GM10847 (cell line): ENCODE measurements around the gene LCE1D.

Experiments used
- POLR2A ChIP-seq: IDR thresholded peaks from 2 replicates; pipeline ENCODE4 v1.6.1; 2011; ENCODE audit not compliant: insufficient read length; ENCODE audit errors: extremely low read depth

LCE1D gene

DNA sequence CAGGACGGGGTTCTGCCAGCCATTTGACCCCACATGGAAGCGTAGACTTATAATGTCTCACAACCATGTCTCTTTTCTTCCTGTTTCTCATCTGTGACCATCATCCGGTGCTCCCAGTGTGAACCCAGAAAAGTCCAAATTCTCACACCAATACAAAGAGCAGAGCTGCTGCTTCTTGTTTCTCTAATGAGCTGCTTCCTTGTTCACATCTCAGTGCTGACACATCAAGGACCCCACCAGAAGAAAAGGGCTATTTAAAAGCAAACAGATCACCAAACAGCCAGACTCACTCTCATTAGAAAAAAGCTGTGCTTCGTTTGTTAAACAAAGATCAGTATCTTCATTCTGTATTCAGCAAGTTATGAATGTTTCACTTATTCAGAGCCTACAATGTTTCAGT is 835 bp upstream of the LCE1D start:
- no peak for TF ChIP-seq POLR2A

- TF ChIP-seq POLR2A, result no peak
Measured at GRCh38 chr1:152801333-152801732, 4.8 kb downstream of the LCE1D start.

GRCh38 chr1:152806576-152806975 is 10.1 kb downstream of the LCE1D start, which contains the start of gene LCE1C:
Gene LCE1C, minus strand, starts transcription at chr1:152806651. Its CDS starts 1,173 bp downstream, at chr1:152805478.
- TF ChIP-seq POLR2A, result no peak

DNA sequence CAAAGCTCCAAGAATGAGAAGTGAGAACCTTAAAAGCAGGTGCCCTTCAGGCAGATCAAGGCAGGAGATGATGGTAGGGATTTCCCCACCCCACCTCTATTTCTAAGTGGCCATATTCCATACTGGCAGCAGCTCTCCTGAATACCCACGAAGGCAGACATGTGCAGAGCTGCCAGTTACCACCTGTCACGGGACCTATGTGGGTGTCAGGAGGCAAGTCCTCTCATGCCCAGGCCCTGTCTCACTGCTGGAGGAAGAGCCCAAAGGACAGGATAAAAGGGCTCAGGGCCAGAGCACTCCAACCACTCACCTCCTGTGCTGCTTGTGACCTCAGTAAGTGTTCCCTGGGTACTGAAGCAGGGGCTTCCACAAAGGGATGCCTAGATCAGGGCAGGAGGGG is 14.5 kb downstream of the LCE1D start:
- no peak for TF ChIP-seq POLR2A

- TF ChIP-seq POLR2A, result no peak
Measured at GRCh38 chr1:152811671-152812070, 15.2 kb downstream of the LCE1D start, which contains the start of gene LCE1B. Gene LCE1B, plus strand, starts transcription at chr1:152811971. Its CDS starts 476 bp downstream, at chr1:152812447.

GRCh38 chr1:152817309-152817708 is 20.8 kb downstream of the LCE1D start:
- no peak for TF ChIP-seq POLR2A

GRCh38 chr1:152823294-152823693 is 26.8 kb downstream of the LCE1D start:
- no peak for TF ChIP-seq POLR2A

DNA sequence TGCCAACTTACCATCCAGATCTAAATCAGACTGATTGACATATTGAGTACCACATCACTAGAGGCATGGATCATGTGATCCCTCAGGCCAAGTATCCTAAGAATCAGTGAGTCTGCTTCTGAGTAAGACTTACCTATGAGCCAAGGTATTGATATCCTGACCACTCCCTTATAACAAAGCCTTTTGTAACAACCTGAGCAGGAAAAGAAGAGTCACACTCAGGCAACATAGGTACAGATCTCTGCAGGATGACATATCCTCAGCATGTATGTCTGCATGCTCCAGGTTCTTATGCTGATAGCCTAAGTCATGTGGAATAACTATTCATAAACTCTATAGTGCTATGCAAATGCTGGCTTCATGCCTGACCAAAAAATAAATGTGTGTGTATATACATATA is 28.4 kb downstream of the LCE1D start:
- TF ChIP-seq POLR2A, result no peak

GRCh38 chr1:152827173-152827572 is 30.7 kb downstream of the LCE1D start, which contains the start of gene LCE1A:
Gene LCE1A, plus strand, starts transcription at chr1:152827473. Its CDS starts 0 bp downstream, at chr1:152827473.
- no peak for TF ChIP-seq POLR2A

- TF ChIP-seq POLR2A, result no peak
Measured at GRCh38 chr1:152836870-152837269, 40.3 kb downstream of the LCE1D start.

DNA sequence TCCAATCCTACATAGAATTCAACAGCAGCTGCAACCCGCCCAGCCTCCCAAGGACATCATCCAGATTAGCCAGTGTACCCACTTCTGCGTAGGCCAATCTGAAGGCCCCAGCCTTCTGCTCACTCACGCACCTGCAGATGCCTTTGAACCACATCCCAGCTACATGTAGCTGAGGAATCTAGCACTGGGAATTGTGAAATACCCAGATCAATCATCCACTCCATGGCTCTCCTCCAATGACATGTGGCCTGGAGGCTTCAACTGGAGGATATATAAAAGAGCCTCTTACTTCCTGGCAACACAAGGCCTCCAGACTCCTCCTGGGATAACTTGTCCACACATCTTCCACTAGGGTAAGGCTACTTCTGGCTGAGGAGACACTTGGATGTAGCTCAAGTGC is 46.0 kb downstream of the LCE1D start, which contains the start of gene LCE6A:
Gene LCE6A (plus strand): TSS at position 301 of the 400 bp plus-strand sequence. CDS start 665 bp downstream, outside the sequence.
- no peak for TF ChIP-seq POLR2A
